Osteoblast (primary cell): ENCODE measurements around the gene PLSCR1. TPM values are rescaled to one million over a fixed set of nuclear protein-coding genes. Genes with fewer than 3 reads are reported as not detected.

Experiments used
- DNase-seq: peaks from one replicate; pipeline ENCODE4 v3.0.0; 2011; ENCODE audit warnings: low spot score, mixed read lengths; ENCODE audit not compliant: insufficient read length; ENCODE audit errors: missing footprints
- H2AFZ ChIP-seq: 2 replicates; pipeline ENCODE4 v1.6.0; 2011; ENCODE audit warnings: mild to moderate bottlenecking, low read length
- H3K27ac ChIP-seq: 2 replicates; pipeline ENCODE4 v1.5.1; 2011; ENCODE audit warnings: mild to moderate bottlenecking, low read depth, low read length, moderate library complexity
- H3K27me3 ChIP-seq: 2 replicates; pipeline ENCODE4 v1.6.0; 2012; ENCODE audit warnings: mild to moderate bottlenecking, control low read depth, inconsistent platforms, low read length, moderate library complexity; ENCODE audit not compliant: insufficient read depth
- H3K36me3 ChIP-seq: 2 replicates; pipeline ENCODE4 v1.5.1; 2011; ENCODE audit warnings: mild to moderate bottlenecking, low read length, control low read depth, moderate library complexity; ENCODE audit not compliant: insufficient read depth
- H3K4me1 ChIP-seq: 2 replicates; pipeline ENCODE4 v1.5.1; 2011; ENCODE audit warnings: mild to moderate bottlenecking, low read length, control low read depth, moderate library complexity; ENCODE audit not compliant: insufficient read depth
- H3K4me2 ChIP-seq: 2 replicates; pipeline ENCODE4 v1.6.0; 2011; ENCODE audit warnings: mild to moderate bottlenecking, low read length; ENCODE audit not compliant: insufficient read depth
- H3K4me3 ChIP-seq: fragments of 200-600 bp; sonication (generic); 3 replicates; pipeline ENCODE4 v1.5.1; 2012; ENCODE audit warnings: mild to moderate bottlenecking, low read length, inconsistent platforms; ENCODE audit not compliant: insufficient read depth
- H3K79me2 ChIP-seq: 2 replicates; pipeline ENCODE4 v1.6.0; 2012; ENCODE audit warnings: mild to moderate bottlenecking, low read length, control low read depth, inconsistent platforms; ENCODE audit not compliant: insufficient read depth
- H3K9me3 ChIP-seq: 2 replicates; pipeline ENCODE4 v1.5.1; 2011; ENCODE audit warnings: low read depth, low read length, control low read depth
- H4K20me1 ChIP-seq: 2 replicates; pipeline ENCODE4 v1.6.0; 2012; ENCODE audit warnings: mild to moderate bottlenecking, low read length, control low read depth; ENCODE audit not compliant: insufficient read depth
- total RNA-seq: library from RNA; depleted of rRNA; stranded (reverse); fragments of >200 nt; gene quantifications from 2 replicates; pipeline ENCODE4 v1.2.3, GENCODE V29; 2012
- TF ChIP-seq, protein P1 (sequence below): IDR thresholded peaks from 2 replicates; pipeline ENCODE4 v1.5.1; 2011; ENCODE audit warnings: mild to moderate bottlenecking, low read depth, low read length, moderate library complexity; ENCODE audit errors: extremely low read depth

PLSCR1 gene, protein sequence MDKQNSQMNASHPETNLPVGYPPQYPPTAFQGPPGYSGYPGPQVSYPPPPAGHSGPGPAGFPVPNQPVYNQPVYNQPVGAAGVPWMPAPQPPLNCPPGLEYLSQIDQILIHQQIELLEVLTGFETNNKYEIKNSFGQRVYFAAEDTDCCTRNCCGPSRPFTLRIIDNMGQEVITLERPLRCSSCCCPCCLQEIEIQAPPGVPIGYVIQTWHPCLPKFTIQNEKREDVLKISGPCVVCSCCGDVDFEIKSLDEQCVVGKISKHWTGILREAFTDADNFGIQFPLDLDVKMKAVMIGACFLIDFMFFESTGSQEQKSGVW
- 35.1 and 48.3 TPM in 2 replicates for total RNA-seq

DNA sequence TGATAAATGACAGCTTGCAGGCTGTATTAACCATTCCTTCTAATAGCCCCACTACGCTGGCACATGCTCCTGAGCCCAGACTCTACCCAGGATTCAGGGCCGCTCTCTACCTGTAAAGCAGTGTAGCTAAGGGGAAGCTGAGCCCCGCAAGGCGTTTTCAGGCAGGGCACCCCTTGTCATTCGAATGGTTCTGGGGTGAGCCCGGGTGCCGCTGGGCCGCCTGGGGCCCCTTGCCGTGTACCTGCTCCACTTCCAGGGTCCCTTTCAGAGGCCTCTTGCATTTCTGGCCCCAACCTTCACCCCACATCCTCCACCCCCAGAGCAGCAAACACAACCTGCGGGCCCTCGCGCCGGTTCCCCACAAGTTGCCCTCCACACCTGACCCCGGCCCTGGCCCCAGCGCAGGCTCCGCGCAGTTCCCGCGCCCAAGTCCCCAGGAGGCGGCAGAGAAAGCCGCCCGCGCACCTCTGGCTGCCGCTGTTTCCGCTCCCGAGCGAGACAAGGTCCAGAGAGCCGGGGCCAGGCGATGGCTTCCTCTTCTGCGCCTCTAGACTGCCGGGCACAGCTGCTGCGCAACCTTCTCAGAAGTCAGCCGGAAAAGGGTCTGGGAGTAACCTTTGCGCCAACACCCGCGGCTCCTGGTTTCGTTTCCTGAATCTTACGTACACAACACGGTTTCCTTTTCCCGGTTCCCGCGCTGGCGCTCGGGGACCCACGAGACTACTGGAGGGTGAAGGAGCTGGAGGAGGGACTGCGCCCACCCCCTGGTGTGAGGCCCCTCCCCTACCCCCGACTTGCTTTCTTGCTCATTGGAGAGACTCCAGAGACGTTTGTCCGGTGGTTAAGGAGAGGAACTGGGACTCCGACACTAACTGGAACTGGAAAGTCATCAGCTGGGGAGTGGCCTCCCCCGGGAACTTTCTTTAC is at the start of gene PLSCR1:
Gene PLSCR1 (minus strand): TSS at position 606 of the 927 bp plus-strand sequence. CDS start 8,055 bp downstream, outside the sequence.
- TF ChIP-seq, protein P1, sequence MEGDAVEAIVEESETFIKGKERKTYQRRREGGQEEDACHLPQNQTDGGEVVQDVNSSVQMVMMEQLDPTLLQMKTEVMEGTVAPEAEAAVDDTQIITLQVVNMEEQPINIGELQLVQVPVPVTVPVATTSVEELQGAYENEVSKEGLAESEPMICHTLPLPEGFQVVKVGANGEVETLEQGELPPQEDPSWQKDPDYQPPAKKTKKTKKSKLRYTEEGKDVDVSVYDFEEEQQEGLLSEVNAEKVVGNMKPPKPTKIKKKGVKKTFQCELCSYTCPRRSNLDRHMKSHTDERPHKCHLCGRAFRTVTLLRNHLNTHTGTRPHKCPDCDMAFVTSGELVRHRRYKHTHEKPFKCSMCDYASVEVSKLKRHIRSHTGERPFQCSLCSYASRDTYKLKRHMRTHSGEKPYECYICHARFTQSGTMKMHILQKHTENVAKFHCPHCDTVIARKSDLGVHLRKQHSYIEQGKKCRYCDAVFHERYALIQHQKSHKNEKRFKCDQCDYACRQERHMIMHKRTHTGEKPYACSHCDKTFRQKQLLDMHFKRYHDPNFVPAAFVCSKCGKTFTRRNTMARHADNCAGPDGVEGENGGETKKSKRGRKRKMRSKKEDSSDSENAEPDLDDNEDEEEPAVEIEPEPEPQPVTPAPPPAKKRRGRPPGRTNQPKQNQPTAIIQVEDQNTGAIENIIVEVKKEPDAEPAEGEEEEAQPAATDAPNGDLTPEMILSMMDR = no peak
- Histone ChIP-seq H3K36me3 (no peaks in the 10 kb centered on the region), H3K4me1 (peaks cover 16% of the 10 kb centered on the region)

DNA sequence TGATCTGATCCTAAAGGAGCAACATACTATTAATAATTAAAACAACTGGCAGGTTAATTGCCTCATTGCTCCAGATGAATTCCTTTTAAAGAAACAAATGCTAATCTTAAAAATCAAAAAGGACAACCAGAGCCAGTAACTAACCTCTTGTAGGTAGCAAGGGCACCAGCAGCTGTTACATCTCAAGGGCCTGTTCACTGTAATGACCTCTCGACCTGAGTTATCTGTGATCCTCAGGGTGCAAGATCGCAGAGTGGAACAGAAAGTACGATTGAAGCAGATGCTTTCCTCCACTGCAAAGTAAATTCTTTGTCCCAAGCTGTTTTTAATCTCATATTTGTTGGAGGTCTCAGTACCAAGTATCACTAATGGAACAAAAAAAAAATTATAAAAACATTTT is 49.4 kb upstream of the PLSCR1 start:
- H4K20me1 ChIP-seq = no peaks in the 10 kb centered on the region
- H3K4me3 ChIP-seq = no peak overlapping the region
- peaks cover 7% of the 10 kb centered on the region for H3K4me1 ChIP-seq
- no peak overlapping the region for H3K4me2 ChIP-seq
- no peaks in the 10 kb centered on the region for H3K9me3 ChIP-seq
- no peak overlapping the region for H2AFZ ChIP-seq
- H3K27me3 ChIP-seq = no peaks in the 10 kb centered on the region
- no peaks in the 10 kb centered on the region for H3K79me2 ChIP-seq
- no peaks in the 10 kb centered on the region for H3K36me3 ChIP-seq
- TF ChIP-seq, protein P1 = no peak
- DNase-seq = no peak
- no peak overlapping the region for H3K27ac ChIP-seq

More for the DNA sequence above, at the start of gene PLSCR1:
- peak; percentile 91 for DNase-seq
- Histone ChIP-seq H3K27me3 (no peaks in the 10 kb centered on the region), H3K9me3 (no peaks in the 10 kb centered on the region), H3K4me2 (peak within 1 kb of the TSS; percentile 68), H3K4me3 (peak within 1 kb of the TSS; percentile 90), H2AFZ (peak within 1 kb of the TSS; percentile 88), H3K79me2 (peaks cover 44% of the 10 kb centered on the region), H4K20me1 (no peaks in the 10 kb centered on the region), H3K27ac (peak within 1 kb of the TSS; percentile 89)

DNA sequence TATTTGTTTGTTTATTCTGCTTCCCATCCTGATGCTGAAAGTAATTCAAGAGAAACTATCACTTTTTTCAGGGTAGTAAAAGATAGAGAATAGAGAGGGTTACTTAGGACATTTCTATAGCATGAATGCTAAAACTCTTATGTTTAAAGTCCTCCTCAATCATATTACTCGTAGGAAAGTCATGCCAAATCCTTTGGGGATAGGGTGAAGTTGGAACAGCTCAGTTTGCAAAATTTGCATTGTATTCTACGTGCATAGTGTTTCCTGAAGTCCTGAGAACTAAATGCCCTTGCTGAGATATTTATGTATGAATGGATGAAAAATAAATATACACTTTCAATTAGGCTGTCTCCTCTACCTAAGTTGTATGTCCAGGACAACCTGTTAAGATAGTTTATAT is 46.1 kb upstream of the PLSCR1 start:
- Histone ChIP-seq H3K27me3 (no peaks in the 10 kb centered on the region), H3K4me1 (peaks cover 7% of the 10 kb centered on the region), H3K27ac (no peak overlapping the region), H3K4me2 (peak overlapping the region; percentile 3), H2AFZ (peak overlapping the region; percentile 6), H3K4me3 (no peak overlapping the region), H3K36me3 (no peaks in the 10 kb centered on the region), H4K20me1 (no peaks in the 10 kb centered on the region), H3K79me2 (no peaks in the 10 kb centered on the region), H3K9me3 (no peaks in the 10 kb centered on the region)
- TF ChIP-seq, protein P1 = no peak
- DNase-seq = no peak
